Measurements from ENCODE around the gene FLRT1.

FLRT1 gene

GRCh38 chr11:64065141-64065465, 29.4 kb downstream of the FLRT1 start:
- Histone ChIP-seq H3K79me2 (ENCODE audit: insufficient read depth, low read length) (no peaks in the 10 kb centered on the region), H3K4me3 (ENCODE audit: insufficient read depth, low read length, poor library complexity, severe bottlenecking) (no peak overlapping the region), H3K4me2 (ENCODE audit: low read depth, low read length, poor library complexity, severe bottlenecking) (no peak overlapping the region), H4K20me1 (ENCODE audit: low read depth, low read length) (0 out of 2 replicates have a peak, but pooled peaks cover 4% of the 10 kb centered on the region), H3K9ac (ENCODE audit: low read length) (no peak overlapping the region), H3K36me3 (ENCODE audit: low read length) (no peaks in the 10 kb centered on the region), H3K9me2 (replicated peaks; ENCODE audit: insufficient read depth, low read length) (no peaks in the 10 kb centered on the region), H3F3A (ENCODE audit: insufficient read depth) (no peaks in the 10 kb centered on the region), H3K27ac (ENCODE audit: low read depth, low read length) (no peak overlapping the region), H2AFZ (ENCODE audit: low read depth, low read length, severe bottlenecking) (no peak overlapping the region), H3K27me3 (ENCODE audit: low read length) (no peaks in the 10 kb centered on the region), H3K9me3 (ENCODE audit: insufficient read depth, low read length) (no peaks in the 10 kb centered on the region)
- TF ChIP-seq EZH2phosphoT487 (conservative IDR thresholded peaks at IDR 0.05; ENCODE audit: low read length), result no peak

GRCh38 chr11:64065712-64066111, 30.0 kb downstream of the FLRT1 start:
- no peaks in the 10 kb centered on the region for H4K20me1 ChIP-seq (ENCODE audit: low read depth, low read length)
- TF ChIP-seq CTCF (IDR thresholded peaks at IDR 0.05; ENCODE audit: insufficient read depth, low read length, poor library complexity, severe bottlenecking), result no peak
- TF ChIP-seq EZH2phosphoT487 (conservative IDR thresholded peaks at IDR 0.05; ENCODE audit: low read length), result no peak

DNA sequence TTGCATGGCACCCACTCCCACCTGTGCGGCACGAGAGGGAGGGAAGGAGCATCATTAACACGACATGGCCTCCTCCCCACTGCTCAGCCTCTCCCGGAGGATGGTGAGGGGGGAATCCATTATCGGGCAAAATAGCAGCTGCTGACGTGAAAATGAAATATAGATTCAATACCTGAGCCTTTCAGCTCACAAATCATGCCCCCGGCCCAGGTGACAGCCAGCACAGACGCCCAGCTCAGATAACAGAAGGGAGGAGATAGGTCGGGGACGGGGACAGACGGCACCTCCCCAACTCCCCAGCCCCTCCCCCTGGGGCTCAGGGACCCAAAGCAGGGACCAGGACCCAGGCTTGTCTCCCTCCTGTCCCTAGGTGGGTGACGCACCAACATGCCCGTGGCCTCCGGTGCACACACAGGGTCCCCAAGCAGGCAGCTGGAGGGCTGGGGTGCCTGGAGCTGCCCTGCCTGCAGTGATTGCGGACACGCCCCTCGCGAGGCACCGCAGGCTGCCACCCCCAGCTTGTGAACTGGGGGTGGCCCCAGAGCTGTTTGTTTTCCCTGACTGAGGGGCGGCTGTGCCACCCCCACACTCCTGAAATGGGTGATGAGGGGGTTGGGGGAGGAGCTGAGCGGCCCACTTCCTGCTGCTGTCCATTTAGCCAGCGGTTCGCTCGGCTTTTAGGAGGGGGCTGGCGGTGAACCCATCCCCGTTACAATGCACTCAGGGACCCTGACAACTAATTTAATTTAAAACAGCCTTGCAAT, 31.7 kb downstream of the FLRT1 start:
- Histone ChIP-seq H3K27me3 (ENCODE audit: low read length) (no peaks in the 10 kb centered on the region), H3K4me3 (ENCODE audit: insufficient read depth, low read length, poor library complexity, severe bottlenecking) (no peak overlapping the region), H3K9me2 (replicated peaks; ENCODE audit: insufficient read depth, low read length) (no peaks in the 10 kb centered on the region), H3F3A (ENCODE audit: insufficient read depth) (no peaks in the 10 kb centered on the region), H3K4me2 (ENCODE audit: low read depth, low read length, poor library complexity, severe bottlenecking) (no peak overlapping the region), H3K9me3 (ENCODE audit: insufficient read depth, low read length) (no peaks in the 10 kb centered on the region), H3K9ac (ENCODE audit: low read length) (no peak overlapping the region), H3K79me2 (ENCODE audit: insufficient read depth, low read length) (no peaks in the 10 kb centered on the region), H3K36me3 (ENCODE audit: low read length) (no peaks in the 10 kb centered on the region), H4K20me1 (ENCODE audit: low read depth, low read length) (no peaks in the 10 kb centered on the region), H2AFZ (ENCODE audit: low read depth, low read length, severe bottlenecking) (no peak overlapping the region), H3K27ac (ENCODE audit: low read depth, low read length) (no peak overlapping the region)
- no peak for TF ChIP-seq EZH2phosphoT487 (conservative IDR thresholded peaks at IDR 0.05; ENCODE audit: low read length)
- no peak for TF ChIP-seq CTCF (IDR thresholded peaks at IDR 0.05; ENCODE audit: insufficient read depth, low read length, poor library complexity, severe bottlenecking)

More at GRCh38 chr11:64065712-64066111, 30.0 kb downstream of the FLRT1 start:
- no peak overlapping the region for H2AFZ ChIP-seq (ENCODE audit: low read depth, low read length, severe bottlenecking)
- no peak overlapping the region for H3K27ac ChIP-seq (ENCODE audit: low read depth, low read length)
- H3K4me2 ChIP-seq (ENCODE audit: low read depth, low read length, poor library complexity, severe bottlenecking), result no peak overlapping the region
- H3K36me3 ChIP-seq (ENCODE audit: low read length), result no peaks in the 10 kb centered on the region
- H3K27me3 ChIP-seq (ENCODE audit: low read length), result no peaks in the 10 kb centered on the region
- H3F3A ChIP-seq (ENCODE audit: insufficient read depth), result no peaks in the 10 kb centered on the region
- no peaks in the 10 kb centered on the region for H3K9me2 ChIP-seq (replicated peaks; ENCODE audit: insufficient read depth, low read length)
- H3K4me3 ChIP-seq (ENCODE audit: insufficient read depth, low read length, poor library complexity, severe bottlenecking), result no peak overlapping the region
- H3K9ac ChIP-seq (ENCODE audit: low read length), result no peak overlapping the region
- no peaks in the 10 kb centered on the region for H3K79me2 ChIP-seq (ENCODE audit: insufficient read depth, low read length)
- H3K9me3 ChIP-seq (ENCODE audit: insufficient read depth, low read length), result no peaks in the 10 kb centered on the region

GRCh38 chr11:64068705-64069400, 33.1 kb downstream of the FLRT1 start:
- H2AFZ ChIP-seq (ENCODE audit: low read depth, low read length, severe bottlenecking), result no peak overlapping the region
- no peaks in the 10 kb centered on the region for H3K79me2 ChIP-seq (ENCODE audit: insufficient read depth, low read length)
- no peak overlapping the region for H3K4me2 ChIP-seq (ENCODE audit: low read depth, low read length, poor library complexity, severe bottlenecking)
- no peaks in the 10 kb centered on the region for H3K9me2 ChIP-seq (replicated peaks; ENCODE audit: insufficient read depth, low read length)
- H3K36me3 ChIP-seq (ENCODE audit: low read length), result no peaks in the 10 kb centered on the region
- no peaks in the 10 kb centered on the region for H3F3A ChIP-seq (ENCODE audit: insufficient read depth)
- H3K4me3 ChIP-seq (ENCODE audit: insufficient read depth, low read length, poor library complexity, severe bottlenecking), result no peak overlapping the region
- no peaks in the 10 kb centered on the region for H3K27me3 ChIP-seq (ENCODE audit: low read length)
- no peaks in the 10 kb centered on the region for H3K9me3 ChIP-seq (ENCODE audit: insufficient read depth, low read length)
- TF ChIP-seq CTCF (IDR thresholded peaks at IDR 0.05; ENCODE audit: insufficient read depth, low read length, poor library complexity, severe bottlenecking) (no peak), EZH2phosphoT487 (conservative IDR thresholded peaks at IDR 0.05; ENCODE audit: low read length) (no peak)
- no peak overlapping the region for H3K27ac ChIP-seq (ENCODE audit: low read depth, low read length)
- H3K9ac ChIP-seq (ENCODE audit: low read length), result no peak overlapping the region
- no peaks in the 10 kb centered on the region for H4K20me1 ChIP-seq (ENCODE audit: low read depth, low read length)

All from SU-DHL-6 (cell line).